Natural killer cell (primary cell): ENCODE measurements around the gene IL1RAPL2. TPM values are rescaled to one million over a fixed set of nuclear protein-coding genes. Genes with fewer than 3 reads are reported as not detected.

Source experiments
- ATAC-seq, 3 donors: fragments of 150-1000 bp in 2 of 3; fragments of 200-7000 bp in 1 of 3; cut with Tn5 transposase; 1 replicate in 1 of 3; 2 replicates in 2 of 3; pipeline ENCODE4 v1.10.0; 2021; ENCODE audit warnings: mild to moderate bottlenecking in 2 of 3, moderate library complexity in 2 of 3
- DNase-seq, 2 donors: peaks; one replicate each; pipeline versions ENCODE4 v3.0.0 to v3.0.0-alpha.2; 2013 to 2021; ENCODE audit warnings: mixed read lengths in 1 of 2
- H3K27ac ChIP-seq: one replicate; pipeline ENCODE4 v1.5.1; 2013; ENCODE audit warnings: mild to moderate bottlenecking, low read length
- H3K27me3 ChIP-seq: one replicate; pipeline ENCODE4 v1.6.1; 2013; ENCODE audit warnings: low read length; ENCODE audit not compliant: control insufficient read depth, insufficient read depth
- H3K36me3 ChIP-seq: one replicate; pipeline ENCODE4 v1.6.1; 2013; ENCODE audit warnings: low read length; ENCODE audit not compliant: control insufficient read depth, insufficient read depth
- H3K4me1 ChIP-seq: one replicate; pipeline ENCODE4 v1.6.1; 2013; ENCODE audit warnings: low read length; ENCODE audit not compliant: control insufficient read depth, insufficient read depth
- H3K4me3 ChIP-seq: one replicate; pipeline ENCODE4 v1.5.1; 2013; ENCODE audit warnings: low read length
- H3K9me3 ChIP-seq: one replicate; pipeline ENCODE4 v1.6.1; 2013; ENCODE audit warnings: low read length; ENCODE audit not compliant: control insufficient read depth, insufficient read depth
- H3K27ac Mint-ChIP-seq, 2 donors: one replicate each; pipeline ENCODE4 v1.8.0; 2022; ENCODE audit warnings: mild to moderate bottlenecking in 2 of 2, mixed read lengths in 2 of 2, moderate library complexity in 1 of 2
- H3K27me3 Mint-ChIP-seq, 2 donors: one replicate each; pipeline ENCODE4 v1.8.0; 2022; ENCODE audit warnings: low read depth in 2 of 2, mixed read lengths in 2 of 2
- H3K36me3 Mint-ChIP-seq: one replicate; pipeline ENCODE4 v1.8.0; 2022; ENCODE audit warnings: mixed read lengths
- H3K4me1 Mint-ChIP-seq, 2 donors: one replicate each; pipeline ENCODE4 v1.8.0; 2022; ENCODE audit warnings: mixed read lengths in 2 of 2
- H3K4me3 Mint-ChIP-seq: one replicate; pipeline ENCODE4 v1.8.0; 2022; ENCODE audit warnings: mild to moderate bottlenecking, moderate library complexity, mixed read lengths
- H3K9me3 Mint-ChIP-seq, 2 donors: one replicate each; pipeline ENCODE4 v1.8.0; 2022; ENCODE audit warnings: mixed read lengths in 2 of 2
- CTCF ChIP-seq: fragments of 200-600 bp; IDR thresholded peaks from one replicate; pipeline ENCODE4 v1.8.0; 2022; ENCODE audit warnings: antibody characterized with exemption
- WGBS: methylation state at CpG from one replicate; pipeline ENCODE4 v1.1.7; 2013; ENCODE audit warnings: missing lambda C conversion rate; ENCODE audit not compliant: insufficient coverage; 5-methylcytosine and 5-hydroxymethylcytosine counted together
- intact Hi-C: fragments of 100-400 bp; cut with micrococcal nuclease; formaldehyde crosslinking; loops from one replicate; pipeline ENCODE4 v1.14.2; 2022
- total RNA-seq, 4 donors: library from RNA; stranded (reverse); fragments of 120-200 nt in 1 of 4; gene quantifications; one replicate each; pipeline versions ENCODE4 v1.2.3 to v1.2.4, GENCODE V29; 2013 to 2022

The IL1RAPL2 gene
- total RNA-seq, 3 donors from 2014 or later (not counting 1 experiment from before 2014, with no cell fraction given) = not detected

DNA sequence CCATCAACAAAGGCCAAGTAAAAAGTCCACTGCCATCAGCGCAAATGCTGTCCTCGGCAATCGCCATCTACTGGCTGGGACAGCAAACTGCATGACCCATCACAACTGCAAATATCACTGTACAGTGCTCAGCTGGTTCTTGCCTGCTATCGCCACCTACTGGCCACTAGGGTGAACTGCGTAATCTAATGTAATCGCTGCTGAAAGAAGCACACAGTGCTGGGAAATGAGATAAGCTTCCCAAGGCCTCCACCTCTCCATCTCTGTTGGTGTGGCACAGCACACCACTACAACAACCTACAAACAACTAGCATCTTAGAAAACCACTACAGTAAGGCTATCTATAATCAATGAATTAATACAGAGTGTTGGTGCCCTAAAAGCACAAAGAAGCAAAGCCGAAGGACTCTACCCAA is 356.2 kb downstream of the IL1RAPL2 start:
- Mint-ChIP-seq H3K36me3 (no peaks in the 10 kb centered on the region), H3K9me3 (no peaks in the 10 kb centered on the region), H3K4me1 (no peaks in the 10 kb centered on the region), H3K27ac (no peak overlapping the region), H3K27me3 (no peaks in the 10 kb centered on the region), H3K4me3 (no peak overlapping the region)
- Histone ChIP-seq H3K4me1 (no peaks in the 10 kb centered on the region), H3K4me3 (no peak overlapping the region), H3K9me3 (no peaks in the 10 kb centered on the region), H3K27me3 (no peaks in the 10 kb centered on the region), H3K36me3 (no peaks in the 10 kb centered on the region), H3K27ac (no peak overlapping the region)
- DNase-seq (peak; percentile 30 to 75), ATAC-seq (peak in 2 of 3 donors; percentile 99 to 100)
- intact Hi-C loops = no loop called here
- TF ChIP-seq CTCF = peak; percentile 70
- 4% methylated on average over 6 of the region's 7 CpGs for WGBS

DNA sequence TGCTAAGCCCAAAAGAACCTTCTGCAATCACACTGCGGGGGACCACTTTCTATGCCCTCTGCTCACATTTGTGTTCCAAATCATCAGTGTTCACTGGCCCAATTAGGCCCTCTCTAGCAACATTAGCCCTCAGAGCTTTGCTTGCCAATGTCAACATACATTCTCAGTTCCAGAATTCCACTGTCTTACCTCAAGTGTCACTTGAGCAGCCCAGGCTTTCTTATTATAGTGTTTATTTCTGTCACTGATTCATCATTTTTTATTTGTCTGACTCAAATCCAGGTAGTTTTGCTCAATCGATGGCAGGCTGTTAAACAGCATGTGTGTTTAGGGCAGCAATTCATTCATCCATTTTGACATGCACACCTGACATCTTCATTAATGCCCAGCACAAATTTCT is 363.3 kb downstream of the IL1RAPL2 start:
- Histone ChIP-seq H3K27me3 (no peaks in the 10 kb centered on the region), H3K36me3 (no peaks in the 10 kb centered on the region), H3K4me1 (no peaks in the 10 kb centered on the region), H3K27ac (no peak overlapping the region), H3K9me3 (no peaks in the 10 kb centered on the region), H3K4me3 (no peak overlapping the region)
- no peak overlapping the region for H3K4me3 Mint-ChIP-seq
- H3K27ac Mint-ChIP-seq = no peak overlapping the region
- no peaks in the 10 kb centered on the region for H3K36me3 Mint-ChIP-seq
- no peaks in the 10 kb centered on the region for H3K4me1 Mint-ChIP-seq
- H3K27me3 Mint-ChIP-seq = no peaks in the 10 kb centered on the region
- intact Hi-C loops = no loop called here
- DNase-seq (no peak), ATAC-seq (no peak)
- TF ChIP-seq CTCF = no peak
- H3K9me3 Mint-ChIP-seq = no peaks in the 10 kb centered on the region
- WGBS = 92% methylated on average over 2 of the region's 2 CpGs

GRCh38 chrX:104935581-104935980 is 369.6 kb downstream of the IL1RAPL2 start:
- no peak overlapping the region for H3K4me3 ChIP-seq
- intact Hi-C loops = no loop called here
- Mint-ChIP-seq H3K4me3 (no peak overlapping the region), H3K4me1 (no peaks in the 10 kb centered on the region), H3K27ac (no peak overlapping the region), H3K36me3 (no peaks in the 10 kb centered on the region), H3K27me3 (no peaks in the 10 kb centered on the region), H3K9me3 (no peaks in the 10 kb centered on the region)
- H3K27ac ChIP-seq = no peak overlapping the region
- no peaks in the 10 kb centered on the region for H3K4me1 ChIP-seq
- DNase-seq (no peak), ATAC-seq (no peak)
- no CpG with 5 or more reads among the region's 2 CpGs for WGBS
- no peaks in the 10 kb centered on the region for H3K36me3 ChIP-seq
- H3K27me3 ChIP-seq = no peaks in the 10 kb centered on the region
- no peak for TF ChIP-seq CTCF
- H3K9me3 ChIP-seq = no peaks in the 10 kb centered on the region

DNA sequence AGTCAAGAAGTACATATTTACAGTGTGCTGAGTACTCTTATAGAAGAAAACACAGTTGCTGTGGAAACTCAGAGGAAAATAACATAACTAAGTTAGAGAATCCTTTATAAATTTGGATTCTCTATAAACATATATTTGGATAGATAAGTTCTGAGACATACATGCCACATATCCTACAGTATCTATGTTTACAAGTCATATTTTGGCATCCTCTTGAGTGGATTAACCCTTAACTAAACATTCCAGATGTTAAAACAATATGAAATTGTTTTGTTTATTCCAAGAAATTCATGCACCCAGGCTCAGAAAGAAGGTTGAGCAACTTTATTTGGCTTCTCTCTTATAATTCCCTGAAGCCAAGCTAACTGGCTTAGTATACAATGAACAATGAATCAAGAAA is 387.3 kb downstream of the IL1RAPL2 start:
- peaks cover 0 to 2% of the 10 kb centered on the region in 2 donors for H3K9me3 Mint-ChIP-seq
- H3K36me3 Mint-ChIP-seq = no peaks in the 10 kb centered on the region
- H3K27me3 Mint-ChIP-seq = no peaks in the 10 kb centered on the region
- H3K4me3 ChIP-seq = no peak overlapping the region
- DNase-seq = no peak
- no peaks in the 10 kb centered on the region for H3K4me1 Mint-ChIP-seq
- no peaks in the 10 kb centered on the region for H3K36me3 ChIP-seq
- H3K9me3 ChIP-seq = no peaks in the 10 kb centered on the region
- H3K27ac ChIP-seq = no peak overlapping the region
- intact Hi-C loops = no loop called here
- no peak overlapping the region for H3K4me3 Mint-ChIP-seq
- H3K27ac Mint-ChIP-seq = no peak overlapping the region
- H3K4me1 ChIP-seq = no peaks in the 10 kb centered on the region
- no peak for TF ChIP-seq CTCF
- ATAC-seq = no peak
- H3K27me3 ChIP-seq = no peaks in the 10 kb centered on the region
